ENCODE results near the gene MAST4. TPM values are rescaled to one million over a fixed set of nuclear protein-coding genes. Genes with fewer than 3 reads are reported as not detected.

The MAST4 gene
- polyA plus RNA-seq, 1 donor (not counting 4 experiments of a cell fraction or from before 2014, with no cell fraction given) = 19.8 TPM

DNA sequence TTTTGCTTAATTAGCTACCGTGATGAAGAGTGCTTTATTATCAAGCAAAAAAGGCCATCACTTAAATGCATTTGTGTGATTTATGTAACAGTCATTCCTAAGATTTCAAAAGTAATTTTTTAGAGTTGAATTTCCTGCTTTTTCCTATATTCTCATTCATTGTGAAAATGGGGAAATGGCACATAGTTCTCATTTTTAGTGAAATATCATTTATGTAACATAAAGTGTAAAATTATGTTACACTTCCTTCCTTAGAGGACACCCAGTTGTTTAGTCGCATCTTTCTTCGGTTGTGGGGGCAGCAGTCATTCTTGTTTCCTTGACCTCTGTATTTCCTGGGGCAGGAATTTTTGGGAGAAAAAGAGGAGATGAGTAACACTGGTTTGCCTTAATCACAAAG is 142.8 kb downstream of the MAST4 start:
- Histone ChIP-seq H4K20me1 (ENCODE audit: control insufficient read depth, extremely low read depth, insufficient read depth, low read length) (no peaks in the 10 kb centered on the region), H2AFZ (ENCODE audit: control insufficient read depth, low read length) (no peak overlapping the region), H3K9ac (ENCODE audit: control insufficient read depth, extremely low read depth, insufficient read depth, low read length) (no peak overlapping the region), H3K9me1 (ENCODE audit: control insufficient read depth, extremely low read depth, insufficient read depth, low read length) (no peaks in the 10 kb centered on the region), H3K9me3 (ENCODE audit: control insufficient read depth, low read depth, low read length) (no peaks in the 10 kb centered on the region), H3K4me3 (ENCODE audit: control insufficient read depth in 2 of 3, extremely low read depth in 1 of 3, insufficient read depth in 2 of 3, low read depth in 1 of 3, low read length in 3 of 3) (no peak overlapping the region), H3K27me3 (ENCODE audit: control insufficient read depth, extremely low read depth, insufficient read depth, low read length) (no peaks in the 10 kb centered on the region), H3K79me2 (ENCODE audit: control insufficient read depth, insufficient read depth, low read length) (no peaks in the 10 kb centered on the region), H3K4me1 (ENCODE audit: control insufficient read depth, extremely low read depth, insufficient read depth, low read length) (no peaks in the 10 kb centered on the region), H3K27ac (ENCODE audit: control insufficient read depth, insufficient read depth, low read length) (no peak overlapping the region), H3K36me3 (ENCODE audit: control insufficient read depth in 2 of 2, extremely low read depth in 1 of 2, insufficient read depth in 2 of 2, low read length in 2 of 2) (no peaks in the 10 kb centered on the region), H3K4me2 (ENCODE audit: control insufficient read depth, extremely low read depth, insufficient read depth, low read depth, low read length) (no peak overlapping the region)
- no peak for FAIRE-seq
- no peak for TF ChIP-seq CTCF (optimal IDR thresholded peaks at IDR 0.05 in 1 of 3, IDR thresholded peaks at IDR 0.05 in 1 of 3, conservative IDR thresholded peaks at IDR 0.05 in 1 of 3; ENCODE audit: extremely low read depth in 1 of 3, insufficient read depth in 2 of 3, low read length in 3 of 3)
- no peak for TF ChIP-seq EZH2 (IDR thresholded peaks at IDR 0.05; ENCODE audit: low read length)
- DNase-seq (ENCODE audit: low read depth, low spot score) = no peak
- dilution Hi-C loops (cut with MboI; ENCODE audit: extremely low pct_ligation_motif_present, low sequenced_read_pairs) = no loop called here

DNA sequence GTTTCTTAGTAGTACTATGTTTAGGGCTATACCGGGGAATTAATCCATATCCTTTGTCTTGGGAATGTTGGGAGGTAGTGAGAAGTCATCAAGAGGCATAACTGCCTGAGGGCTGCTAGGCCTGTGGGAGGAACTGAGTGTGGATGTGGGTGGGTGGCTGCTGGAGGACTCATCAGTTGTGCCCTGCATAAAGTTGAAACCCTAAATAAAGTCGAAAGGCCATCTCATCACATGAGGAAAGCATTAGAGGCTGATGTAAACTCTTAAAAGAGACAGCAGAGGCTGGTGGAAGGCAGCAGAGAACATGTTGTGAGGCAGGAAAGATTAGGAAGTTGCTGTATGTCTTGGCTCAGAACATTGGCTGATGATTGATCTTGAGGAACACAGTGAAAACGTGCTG is 143.8 kb downstream of the MAST4 start:
- H4K20me1 ChIP-seq (ENCODE audit: control insufficient read depth, extremely low read depth, insufficient read depth, low read length) = no peaks in the 10 kb centered on the region
- no peaks in the 10 kb centered on the region for H3K4me1 ChIP-seq (ENCODE audit: control insufficient read depth, extremely low read depth, insufficient read depth, low read length)
- no peak overlapping the region for H3K27ac ChIP-seq (ENCODE audit: control insufficient read depth, insufficient read depth, low read length)
- DNase-seq (ENCODE audit: low read depth, low spot score) (no peak), FAIRE-seq (no peak)
- H3K9ac ChIP-seq (ENCODE audit: control insufficient read depth, extremely low read depth, insufficient read depth, low read length) = no peak overlapping the region
- H3K27me3 ChIP-seq (ENCODE audit: control insufficient read depth, extremely low read depth, insufficient read depth, low read length) = no peaks in the 10 kb centered on the region
- no peaks in the 10 kb centered on the region for H3K79me2 ChIP-seq (ENCODE audit: control insufficient read depth, insufficient read depth, low read length)
- no peak overlapping the region for H3K4me3 ChIP-seq (ENCODE audit: control insufficient read depth in 2 of 3, extremely low read depth in 1 of 3, insufficient read depth in 2 of 3, low read depth in 1 of 3, low read length in 3 of 3)
- TF ChIP-seq EZH2 (IDR thresholded peaks at IDR 0.05; ENCODE audit: low read length) (no peak), CTCF (optimal IDR thresholded peaks at IDR 0.05 in 1 of 3, IDR thresholded peaks at IDR 0.05 in 1 of 3, conservative IDR thresholded peaks at IDR 0.05 in 1 of 3; ENCODE audit: extremely low read depth in 1 of 3, insufficient read depth in 2 of 3, low read length in 3 of 3) (no peak)
- H3K9me1 ChIP-seq (ENCODE audit: control insufficient read depth, extremely low read depth, insufficient read depth, low read length) = no peaks in the 10 kb centered on the region
- no peaks in the 10 kb centered on the region for H3K9me3 ChIP-seq (ENCODE audit: control insufficient read depth, low read depth, low read length)
- no peak overlapping the region for H3K4me2 ChIP-seq (ENCODE audit: control insufficient read depth, extremely low read depth, insufficient read depth, low read depth, low read length)
- no peaks in the 10 kb centered on the region for H3K36me3 ChIP-seq (ENCODE audit: control insufficient read depth in 2 of 2, extremely low read depth in 1 of 2, insufficient read depth in 2 of 2, low read length in 2 of 2)
- H2AFZ ChIP-seq (ENCODE audit: control insufficient read depth, low read length) = no peak overlapping the region
- dilution Hi-C loops (cut with MboI; ENCODE audit: extremely low pct_ligation_motif_present, low sequenced_read_pairs) = no loop called here

Measured in keratinocyte (primary cell).